SK-N-SH (cell line): ENCODE measurements around the gene CACNG7. TPM values are rescaled to one million over a fixed set of nuclear protein-coding genes. Genes with fewer than 3 reads are reported as not detected.

ENCODE experiments used
- CTCF ChIA-PET: fragments of 300-600, 350-600 bp; formaldehyde crosslinking; extraction: SDS; loops from one replicate; lab custom pipeline; 2021; lab: Yijun Ruan, JAX
- POLR2A ChIA-PET: fragments of 350-600 bp; sonication (Branson Sonifier 250); formaldehyde crosslinking; extraction: SDS; loops from one replicate; lab custom pipeline; 2020; ENCODE audit warnings: antibody characterized with exemption, inconsistent platforms; lab: Yijun Ruan, JAX
- DNase-seq: peaks from one replicate; pipeline ENCODE4 v3.0.0; 2012
- H2AFZ ChIP-seq: fragments of 200-600 bp; sonication (generic); 2 replicates; pipeline ENCODE4 v1.8.1; 2016; ENCODE audit warnings: antibody characterized with exemption, mild to moderate bottlenecking, low read depth
- H3F3A ChIP-seq: fragments of 200-600 bp; sonication (generic); replicated peaks from 2 replicates; pipeline ENCODE3; 2016; ENCODE audit warnings: antibody characterized with exemption, mild to moderate bottlenecking; ENCODE audit not compliant: insufficient read depth
- H3K27ac ChIP-seq, 2 experiments: fragments of 200-500 bp in 1 of 2; fragments of 200-600 bp in 1 of 2; sonication (Bioruptor generic) in 1 of 2; sonication (generic), shearing (Covaris generic) in 1 of 2; 2 replicates each; pipeline versions ENCODE4 v1.5.1 to v1.6.1; 2014 to 2016; ENCODE audit warnings: low read depth in 2 of 2, inconsistent platforms in 1 of 2, low read length in 1 of 2, mild to moderate bottlenecking in 1 of 2, mixed read lengths in 1 of 2
- H3K27me3 ChIP-seq: fragments of 200-600 bp; sonication (generic), shearing (Covaris generic); 2 replicates; pipeline ENCODE4 v1.6.1; 2016; ENCODE audit warnings: mixed run types; ENCODE audit not compliant: insufficient read depth
- H3K36me3 ChIP-seq, 2 experiments: fragments of 200-500 bp in 1 of 2; fragments of 200-600 bp in 1 of 2; sonication (Bioruptor generic) in 1 of 2; sonication (generic) in 1 of 2; replicated peaks in 1 of 2; 2 replicates each; pipeline versions ENCODE3 to v1.5.1; 2014 to 2016; ENCODE audit warnings: low read length in 1 of 2, mild to moderate bottlenecking in 1 of 2; ENCODE audit not compliant: insufficient read depth in 2 of 2, control insufficient read depth in 1 of 2
- H3K4me1 ChIP-seq, 2 experiments: fragments of 200-500 bp in 1 of 2; fragments of 200-600 bp in 1 of 2; sonication (Bioruptor generic) in 1 of 2; sonication (generic), shearing (Covaris generic) in 1 of 2; 2 replicates each; pipeline versions ENCODE4 v1.5.1 to v1.6.1; 2014 to 2016; ENCODE audit warnings: low read depth in 1 of 2, low read length in 1 of 2, mixed run types in 1 of 2; ENCODE audit not compliant: insufficient read depth in 2 of 2, control insufficient read depth in 1 of 2
- H3K4me2 ChIP-seq: fragments of 200-600 bp; sonication (generic), shearing (Covaris generic); 2 replicates; pipeline ENCODE4 v1.6.1; 2017; ENCODE audit warnings: mixed run types
- H3K4me3 ChIP-seq, 2 experiments: fragments of 200-500 bp in 1 of 2; fragments of 200-600 bp in 1 of 2; sonication (Bioruptor generic) in 1 of 2; sonication (generic), shearing (Covaris generic) in 1 of 2; 2 replicates each; pipeline versions ENCODE4 v1.5.1 to v1.8.1; 2014 to 2016; ENCODE audit warnings: low read depth in 2 of 2, inconsistent platforms in 1 of 2, low read length in 1 of 2, mild to moderate bottlenecking in 1 of 2, mixed read lengths in 1 of 2, moderate library complexity in 1 of 2
- H3K79me2 ChIP-seq: fragments of 200-600 bp; sonication (generic); 2 replicates; pipeline ENCODE4 v1.8.1; 2017; ENCODE audit warnings: mild to moderate bottlenecking; ENCODE audit not compliant: insufficient read depth
- H3K9ac ChIP-seq: fragments of 200-600 bp; sonication (generic); 2 replicates; pipeline ENCODE4 v1.6.1; 2017; ENCODE audit warnings: mixed run types
- H3K9me2 ChIP-seq: fragments of 200-600 bp; sonication (generic); 2 replicates; pipeline ENCODE4 v1.6.1; 2017; ENCODE audit warnings: mixed run types
- H3K9me3 ChIP-seq: fragments of 200-600 bp; sonication (generic); 2 replicates; pipeline ENCODE4 v1.6.1; 2017; ENCODE audit warnings: mixed run types, mild to moderate bottlenecking, moderate library complexity
- H4K20me1 ChIP-seq: fragments of 200-600 bp; sonication (generic); 2 replicates; pipeline ENCODE4 v1.6.1; 2017; ENCODE audit warnings: mild to moderate bottlenecking, mixed run types; ENCODE audit not compliant: insufficient read depth
- CHD2 ChIP-seq: fragments of 150-350 bp; IDR thresholded peaks from 2 replicates; pipeline ENCODE4 v1.6.1; 2018; ENCODE audit warnings: low read length; ENCODE audit not compliant: partially characterized antibody
- EZH2phosphoT487 ChIP-seq: fragments of 200-600 bp; sonication (generic); IDR thresholded peaks from 2 replicates; pipeline ENCODE4 v1.6.1; 2017; ENCODE audit warnings: low read depth, mixed run types, mild to moderate bottlenecking, antibody characterized with exemption, moderate library complexity, borderline replicate concordance
- FOSL2 ChIP-seq: IDR thresholded peaks from 2 replicates; pipeline ENCODE4 v1.4.0; 2012; ENCODE audit warnings: low read depth, mild to moderate bottlenecking, moderate library complexity, borderline replicate concordance
- GABPA ChIP-seq: IDR thresholded peaks from 2 replicates; pipeline ENCODE4 v1.4.0; 2012; ENCODE audit warnings: low read depth, mild to moderate bottlenecking
- IRF3 ChIP-seq: fragments of 150-350 bp; IDR thresholded peaks from 2 replicates; pipeline ENCODE4 v1.6.1; 2016; ENCODE audit warnings: mild to moderate bottlenecking, low read depth, low read length
- MAX ChIP-seq: IDR thresholded peaks from 2 replicates; pipeline ENCODE4 v1.4.0; 2012; ENCODE audit warnings: low read depth
- MEF2A ChIP-seq: IDR thresholded peaks from 2 replicates; pipeline ENCODE4 v1.4.0; 2012; ENCODE audit warnings: low read depth, borderline replicate concordance
- MXI1 ChIP-seq: IDR thresholded peaks from 2 replicates; pipeline ENCODE4 v1.6.1; 2012; ENCODE audit warnings: mild to moderate bottlenecking, low read depth, low read length, improper control_type of control experiment
- NFIC ChIP-seq: IDR thresholded peaks from 2 replicates; pipeline ENCODE4 v1.4.0; 2012; ENCODE audit warnings: borderline replicate concordance
- POLR2AphosphoS5 ChIP-seq: IDR thresholded peaks from 2 replicates; pipeline ENCODE4 v1.6.1; 2012; ENCODE audit warnings: low read depth, low read length
- RXRA ChIP-seq: IDR thresholded peaks from 2 replicates; pipeline ENCODE4 v1.4.0; 2012; ENCODE audit warnings: low read depth, mild to moderate bottlenecking, borderline replicate concordance
- TAF1 ChIP-seq: IDR thresholded peaks from 2 replicates; pipeline ENCODE4 v1.6.1; 2012; ENCODE audit warnings: low read depth, mild to moderate bottlenecking, low read length, moderate library complexity, borderline replicate concordance
- USF1 ChIP-seq: IDR thresholded peaks from 2 replicates; pipeline ENCODE4 v1.4.0; 2012; ENCODE audit warnings: low read depth, borderline replicate concordance
- USF2 ChIP-seq: fragments of 150-350 bp; IDR thresholded peaks from 2 replicates; pipeline ENCODE4 v1.6.1; 2017; ENCODE audit warnings: antibody characterized with exemption, low read length, low read depth, borderline replicate concordance
- YY1 ChIP-seq: IDR thresholded peaks from 2 replicates; pipeline ENCODE4 v1.4.0; 2012; ENCODE audit warnings: low read depth, mild to moderate bottlenecking
- ZBTB33 ChIP-seq: IDR thresholded peaks from 2 replicates; pipeline ENCODE4 v1.4.0; 2012; ENCODE audit warnings: low read depth, borderline replicate concordance
- WGBS: methylation state at CpG from one replicate; pipeline ENCODE4 v1.1.6; 2017; ENCODE audit warnings: low lambda C conversion rate; 5-methylcytosine and 5-hydroxymethylcytosine counted together
- polyA plus RNA-seq, 3 experiments: library from polyadenylated mRNA; depleted of rRNA; stranded (reverse); fragments of >200 nt; gene quantifications; 2 replicates each; pipeline ENCODE4 v1.2.3, GENCODE V29; 2012

The CACNG7 gene
- polyA plus RNA-seq, 1 of the 3 experiments (the other 2 are of a cell fraction): 25.7 TPM

- CTCF ChIA-PET: interaction anchor here (0.7 to 1.3 kb wide), 3 partner anchors 10 to 216 kb away, joined by 3 to 4 read pairs (median 3); no protein-coding TSS in a partner anchor
- 81% methylated on average over 15 of the region's 15 CpGs for WGBS
Measured at GRCh38 chr19:53957448-53958167, 48.5 kb downstream of the CACNG7 start.

GRCh38 chr19:53958168-53958571 lies 49.1 kb downstream of the CACNG7 start:
- Histone ChIP-seq H3K79me2 (peaks cover 14% of the 10 kb centered on the region), H3K4me1 (peaks cover 19 to 23% of the 10 kb centered on the region in 2 experiments; a peak in 2 of 4 replicates), H4K20me1 (no peaks in the 10 kb centered on the region), H2AFZ (no peak overlapping the region), H3F3A (peaks cover 8% of the 10 kb centered on the region), H3K36me3 (no peaks in the 10 kb centered on the region), H3K4me3 (peak overlapping the region in 1 of 2 experiments; percentile 28; a peak in 1 of 4 replicates), H3K9me2 (no peaks in the 10 kb centered on the region), H3K27ac (peak overlapping the region in 1 of 2 experiments; percentile 84; a peak in 2 of 4 replicates), H3K27me3 (no peaks in the 10 kb centered on the region), H3K9ac (no peak overlapping the region), H3K4me2 (peak overlapping the region; percentile 41; the same call in 1 of the 2 replicates), H3K9me3 (no peaks in the 10 kb centered on the region)
- no peak for TF ChIP-seq EZH2phosphoT487
- no peak for TF ChIP-seq YY1
- no peak for TF ChIP-seq MAX
- TF ChIP-seq POLR2AphosphoS5: no peak
- no peak for TF ChIP-seq IRF3
- TF ChIP-seq ZBTB33: no peak
- TF ChIP-seq MEF2A: no peak
- peak; percentile 22; the same call in 1 of the 2 replicates for TF ChIP-seq MXI1
- peak; percentile 78 for TF ChIP-seq CHD2
- TF ChIP-seq NFIC: peak; percentile 74
- no peak for TF ChIP-seq USF1
- TF ChIP-seq GABPA: no peak
- no peak for TF ChIP-seq RXRA
- DNase-seq: peak; percentile 92
- 27% methylated on average over 13 of the region's 14 CpGs for WGBS
- ChIA-PET CTCF (interaction anchor here (0.8 kb wide), 1 partner anchor 10 kb away, joined by 4 read pairs; no protein-coding TSS in a partner anchor), POLR2A (no interaction called here)

More at GRCh38 chr19:53957448-53958167, 48.5 kb downstream of the CACNG7 start:
- Histone ChIP-seq H3F3A (peaks cover 8% of the 10 kb centered on the region), H2AFZ (no peak overlapping the region), H3K9ac (no peak overlapping the region), H3K36me3 (no peaks in the 10 kb centered on the region), H3K27me3 (no peaks in the 10 kb centered on the region), H3K4me3 (peak overlapping the region in 1 of 2 experiments; percentile 28; a peak in 1 of 4 replicates), H3K27ac (peak overlapping the region in 1 of 2 experiments; percentile 50; a peak in 2 of 4 replicates), H3K4me2 (peak overlapping the region; percentile 41; the same call in 1 of the 2 replicates), H3K79me2 (peaks cover 13% of the 10 kb centered on the region), H4K20me1 (no peaks in the 10 kb centered on the region), H3K9me3 (no peaks in the 10 kb centered on the region), H3K4me1 (peaks cover 19 to 23% of the 10 kb centered on the region in 2 experiments; a peak in 2 of 4 replicates), H3K9me2 (no peaks in the 10 kb centered on the region)
- POLR2A ChIA-PET: no interaction called here
- DNase-seq: no peak
- TF ChIP-seq CHD2 (no peak), USF2 (no peak), FOSL2 (no peak), TAF1 (no peak)
